Right lobe of liver (tissue), 6 donors: ENCODE measurements around the gene AHSP. TPM values are rescaled to one million over a fixed set of nuclear protein-coding genes. Genes with fewer than 3 reads are reported as not detected.
"Not testable (repeated sequence)": the region's sequence is repeated elsewhere in the genome, so short reads cannot be mapped to it uniquely, and the experiment has no call there.

Experiments
- ATAC-seq, 4 donors: fragments of 200-7000 bp; cut with Tn5 transposase; one replicate each; pipeline ENCODE4 v1.9.1; 2020; ENCODE audit warnings: mild to moderate bottlenecking in 4 of 4, moderate library complexity in 4 of 4
- DNase-seq, 3 donors: peaks; one replicate each; pipeline ENCODE4 v3.0.0-alpha.2; 2020
- H3K27ac ChIP-seq, 3 donors: fragments of 200-600 bp; one replicate each; pipeline ENCODE4 v1.8.0; 2022
- H3K27me3 ChIP-seq, 2 donors: fragments of 200-600 bp; one replicate each; pipeline ENCODE4 v1.8.0; 2022
- H3K36me3 ChIP-seq, 4 donors: fragments of 200-600 bp; sonication (generic) in 1 of 4; one replicate each; pipeline versions ENCODE4 v1.5.1 to v1.8.0; 2017 to 2022; ENCODE audit warnings: control low read depth in 1 of 4
- H3K4me1 ChIP-seq, 4 donors: fragments of 200-600 bp; sonication (generic) in 1 of 4; one replicate each; pipeline versions ENCODE4 v1.5.1 to v1.8.0; 2017 to 2022; ENCODE audit warnings: control low read depth in 1 of 4
- H3K4me3 ChIP-seq, 3 donors: fragments of 200-600 bp; one replicate each; pipeline ENCODE4 v1.8.0; 2022
- H3K9me3 ChIP-seq, 4 donors: fragments of 200-600 bp; sonication (generic) in 1 of 4; one replicate each; pipeline versions ENCODE4 v1.5.1 to v1.8.0; 2017 to 2022; ENCODE audit warnings: control low read depth in 1 of 4
- CTCF ChIP-seq, 4 donors: fragments of 200-600 bp in 3 of 4; fragments of 450-650 bp in 1 of 4; IDR thresholded peaks; one replicate each; pipeline versions ENCODE4 v1.5.1 to v1.8.0; 2016 to 2022; ENCODE audit warnings: antibody characterized with exemption in 4 of 4, mild to moderate bottlenecking in 2 of 4
- POLR2A ChIP-seq: fragments of 450-650 bp; IDR thresholded peaks from one replicate; pipeline ENCODE4 v1.6.1; 2017; ENCODE audit warnings: antibody characterized with exemption, mild to moderate bottlenecking
- WGBS: methylation state at CpG from one replicate; pipeline ENCODE4 v1.1.6; 2018; ENCODE audit warnings: low coverage, low lambda C conversion rate; ENCODE audit not compliant: insufficient coverage; ENCODE audit errors: missing lambda C conversion rate; 5-methylcytosine and 5-hydroxymethylcytosine counted together
- intact Hi-C, 2 donors: fragments of 100-400 bp; cut with DNase I; formaldehyde crosslinking; loops; one replicate each; pipeline versions ENCODE4 v1.11.2 to v1.14.1; 2022
- total RNA-seq, 6 experiments: library from RNA; depleted of rRNA in 2 of 6; stranded (reverse); fragments of >200 nt in 2 of 6; fragmentation: NEBNext Ultra II Directional in 3 of 6; extraction: Animal tissue kit (Norgen Biotek cat#: 25700) in 3 of 6; gene quantifications; one replicate each; pipeline versions ENCODE4 v1.1.0 to v1.2.4, GENCODE V29; 2016 to 2023
- donor health status: DM: no; HTN: yes; CAD: no.
- donor health status: DM: no; HTN: no; CAD: no.
- donor health status: DM: no; HTN: no; CAD: no.
- donor health status: DM: no; HTN: yes; CAD: no.
- donor health status: DM: no; HTN: yes; CAD: no.

The AHSP gene
- total RNA-seq, 6 experiments from 2014 or later = 0.95 to 7.3 (median 3.0) TPM; not detected in 2

- Histone ChIP-seq H3K4me3 (no peak overlapping the region), H3K9me3 (no peaks in the 10 kb centered on the region), H3K27ac (no peak overlapping the region), H3K4me1 (no peaks in the 10 kb centered on the region), H3K27me3 (no peaks in the 10 kb centered on the region), H3K36me3 (no peaks in the 10 kb centered on the region)
- ATAC-seq = no peak
- intact Hi-C loops = no loop called here
- WGBS = 51% methylated on average over 4 of the region's 4 CpGs
- no peak for DNase-seq
- no peak for TF ChIP-seq POLR2A
- TF ChIP-seq CTCF (IDR thresholded peaks at IDR 0.05) = no peak
Measured at GRCh38 chr16:31517800-31518402, 9.8 kb upstream of the AHSP start.

DNA sequence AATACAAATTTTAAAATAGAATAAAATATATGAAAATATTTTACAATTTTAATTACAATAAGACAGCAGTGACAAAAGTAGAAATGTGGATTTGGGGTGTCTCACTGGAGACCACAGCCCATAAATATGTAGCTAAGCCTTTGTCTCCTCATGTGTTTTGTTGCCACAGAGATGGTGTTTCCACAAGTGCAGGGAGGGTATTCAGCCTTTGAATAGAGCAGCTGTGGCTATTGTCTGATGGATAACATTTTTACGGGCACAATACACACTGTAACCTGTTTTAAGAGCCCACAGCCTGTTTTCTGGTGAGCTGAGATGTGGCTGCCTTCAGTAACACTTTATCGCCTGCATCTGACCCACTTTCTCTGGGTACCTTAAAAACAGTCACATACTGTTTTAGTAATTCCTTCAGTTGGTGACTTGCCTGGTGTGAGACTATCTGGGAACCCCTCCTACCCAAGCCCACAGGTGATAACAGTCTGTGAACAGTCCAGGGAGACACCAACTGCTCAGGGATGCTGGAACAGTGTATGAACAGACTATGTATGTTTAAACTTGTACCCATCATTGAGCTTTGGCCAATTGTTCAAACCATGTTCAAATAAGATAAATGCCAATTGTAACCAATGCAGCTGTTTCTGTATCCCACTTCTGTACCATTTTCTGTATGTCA lies 7.8 kb upstream of the AHSP start:
- Histone ChIP-seq H3K27me3 (no peaks in the 10 kb centered on the region), H3K9me3 (no peaks in the 10 kb centered on the region), H3K36me3 (no peaks in the 10 kb centered on the region), H3K4me1 (no peaks in the 10 kb centered on the region), H3K4me3 (no peak overlapping the region), H3K27ac (no peak overlapping the region)
- DNase-seq = no peak
- WGBS = 83% methylated on average over 2 of the region's 2 CpGs
- intact Hi-C loops = no loop called here
- ATAC-seq = no peak
- TF ChIP-seq CTCF (IDR thresholded peaks at IDR 0.05) = no peak
- no peak for TF ChIP-seq POLR2A

DNA sequence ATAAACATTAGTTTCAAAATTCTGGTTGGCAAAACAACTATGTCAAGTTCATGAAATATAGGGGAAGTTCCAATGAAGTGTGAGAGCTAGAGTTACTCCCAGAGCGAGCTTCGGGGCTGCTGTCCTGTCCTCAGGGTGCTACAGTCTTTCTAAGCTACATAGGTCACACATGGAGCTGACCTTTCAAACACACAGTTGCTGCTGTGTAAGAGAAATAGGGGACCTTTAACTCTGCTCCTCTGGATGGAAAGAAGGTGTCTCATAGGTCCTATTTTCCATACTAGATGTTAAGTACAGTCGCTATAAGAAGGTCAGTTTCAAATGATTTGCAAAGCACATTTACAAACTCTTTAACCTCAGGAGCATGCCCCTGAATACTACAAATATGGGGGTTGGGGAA lies 6.3 kb upstream of the AHSP start:
- Histone ChIP-seq H3K9me3 (no peaks in the 10 kb centered on the region), H3K36me3 (no peaks in the 10 kb centered on the region), H3K27ac (no peak overlapping the region), H3K4me1 (no peaks in the 10 kb centered on the region), H3K4me3 (no peak overlapping the region), H3K27me3 (no peaks in the 10 kb centered on the region)
- TF ChIP-seq CTCF (IDR thresholded peaks at IDR 0.05) (no peak), POLR2A (no peak)
- 78% methylated on average over 3 of the region's 3 CpGs for WGBS
- intact Hi-C loops = no loop called here
- ATAC-seq = no peak
- DNase-seq = no peak

DNA sequence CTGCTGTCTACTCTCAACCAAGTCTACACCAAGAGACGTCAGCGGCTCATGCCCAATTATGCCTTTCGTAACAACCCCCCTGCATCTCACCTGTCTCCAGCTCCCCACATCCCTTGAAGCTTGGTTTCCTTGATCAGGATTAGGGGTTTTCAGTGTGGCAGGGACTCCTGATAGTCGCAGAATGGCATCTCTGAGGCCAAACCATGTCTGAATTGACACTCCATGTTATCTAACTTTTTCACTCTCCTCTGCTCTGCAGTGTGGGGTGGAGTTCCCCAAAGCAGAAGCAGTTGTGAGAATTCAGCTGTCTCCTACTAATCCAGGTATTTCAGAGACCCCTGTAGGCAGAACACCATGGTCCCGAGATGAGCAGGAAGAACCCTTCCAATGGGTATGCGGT lies 5.6 kb upstream of the AHSP start:
- DNase-seq (no peak), ATAC-seq (no peak)
- Histone ChIP-seq H3K9me3 (no peaks in the 10 kb centered on the region), H3K27me3 (no peaks in the 10 kb centered on the region), H3K36me3 (no peaks in the 10 kb centered on the region), H3K4me3 (no peak overlapping the region), H3K4me1 (no peaks in the 10 kb centered on the region), H3K27ac (no peak overlapping the region)
- WGBS = 77% methylated on average over 4 of the region's 6 CpGs
- intact Hi-C loops = no loop called here
- TF ChIP-seq POLR2A (no peak), CTCF (IDR thresholded peaks at IDR 0.05) (no peak)

- H3K9me3 ChIP-seq, DNase-seq, H3K4me1 ChIP-seq, H3K27ac ChIP-seq, H3K27me3 ChIP-seq, intact Hi-C loops, H3K36me3 ChIP-seq, H3K4me3 ChIP-seq: not testable (repeated sequence)
- no CpG with 5 or more reads among the region's 6 CpGs for WGBS
- ATAC-seq = peak in 1 of 4 donors; percentile 35
Measured at GRCh38 chr16:31523768-31524167, 3.9 kb upstream of the AHSP start.
